HS-27A (cell line): ENCODE data around the gene C12orf60.

Experiments used
- DNase-seq: peaks from one replicate; pipeline ENCODE4 v3.0.0-alpha.2; 2012; ENCODE audit warnings: low read depth, missing footprints

Gene C12orf60

GRCh38 chr12:14834509-14834908, 31.0 kb downstream of the C12orf60 start:
- no peak for DNase-seq

- DNase-seq, result peak; percentile 89
These were observed 33.1 kb downstream of the C12orf60 start for GRCh38 chr12:14836336-14837210.

- DNase-seq, result no peak
These were observed 35.8 kb downstream of the C12orf60 start for GRCh38 chr12:14839262-14839661.

GRCh38 chr12:14840616-14841015, 37.1 kb downstream of the C12orf60 start:
- DNase-seq, result no peak

GRCh38 chr12:14841761-14842160, 38.3 kb downstream of the C12orf60 start:
- DNase-seq, result peak; percentile 78

- DNase-seq, result no peak
These were observed 38.8 kb downstream of the C12orf60 start for GRCh38 chr12:14842315-14842714.

- no peak for DNase-seq
These were observed 40.0 kb downstream of the C12orf60 start, which contains the start of gene ART4 for GRCh38 chr12:14843425-14843887. TSS of gene ART4 (minus strand) at chr12:14843526. CDS start at chr12:14843113, 413 bp downstream.

GRCh38 chr12:14844401-14844800, 40.9 kb downstream of the C12orf60 start:
- DNase-seq, result no peak

GRCh38 chr12:14845350-14845750, 41.9 kb downstream of the C12orf60 start:
- no peak for DNase-seq

- no peak for DNase-seq
These were observed 42.6 kb downstream of the C12orf60 start for GRCh38 chr12:14846042-14846587.

- DNase-seq, result no peak
These were observed 43.6 kb downstream of the C12orf60 start for GRCh38 chr12:14846876-14847580.

- DNase-seq, result no peak
These were observed 46.2 kb downstream of the C12orf60 start for GRCh38 chr12:14849661-14850060.

- DNase-seq, result no peak
These were observed 47.6 kb downstream of the C12orf60 start for GRCh38 chr12:14850929-14851663.

GRCh38 chr12:14852880-14853279, 49.4 kb downstream of the C12orf60 start:
- DNase-seq, result no peak

GRCh38 chr12:14853961-14854360, 50.5 kb downstream of the C12orf60 start:
- no peak for DNase-seq

GRCh38 chr12:14854586-14855183, 51.2 kb downstream of the C12orf60 start:
- no peak for DNase-seq

- DNase-seq, result no peak
These were observed 55.0 kb downstream of the C12orf60 start for GRCh38 chr12:14858513-14858912.

GRCh38 chr12:14860490-14860889, 57.0 kb downstream of the C12orf60 start:
- DNase-seq, result no peak

GRCh38 chr12:14868916-14869506, 65.5 kb downstream of the C12orf60 start:
- DNase-seq, result no peak

- no peak for DNase-seq
These were observed 67.8 kb downstream of the C12orf60 start for GRCh38 chr12:14871247-14871646.

- no peak for DNase-seq
These were observed 68.4 kb downstream of the C12orf60 start for GRCh38 chr12:14871886-14872285.
